ENCODE data around the gene IRGQ.

GRCh38 chr19:43622956-43623355 lies 27.0 kb upstream of the IRGQ start:
- TF ChIP-seq ZNF274 (IDR thresholded peaks at IDR 0.05; ENCODE audit: low read depth, low read length) (no peak), YY1 (IDR thresholded peaks at IDR 0.05; ENCODE audit: insufficient read depth, insufficient read length) (no peak)

Measured in NT2/D1 (cell line).